Ascending aorta (tissue), 2 donors: Measurements from ENCODE around the gene SKIDA1. TPM values are rescaled to one million over a fixed set of nuclear protein-coding genes. Genes with fewer than 3 reads are reported as not detected.

ENCODE experiments used
- DNase-seq, 2 donors: peaks; one replicate each; pipeline ENCODE4 v3.0.0-alpha.2; 2019; ENCODE audit warnings: low spot score in 2 of 2
- H3K27ac ChIP-seq, 2 donors: fragments of 200-600 bp; sonication (generic); one replicate each; pipeline ENCODE4 v1.5.1; 2016 to 2017; ENCODE audit warnings: mild to moderate bottlenecking in 1 of 2
- H3K27me3 ChIP-seq: fragments of 200-600 bp; sonication (generic); one replicate; pipeline ENCODE4 v1.5.1; 2017
- H3K36me3 ChIP-seq, 2 donors: fragments of 200-600 bp; sonication (generic); one replicate each; pipeline ENCODE4 v1.5.1; 2016
- H3K4me1 ChIP-seq, 2 donors: fragments of 200-600 bp; sonication (generic); one replicate each; pipeline ENCODE4 v1.5.1; 2016 to 2017; ENCODE audit warnings: mild to moderate bottlenecking in 1 of 2
- H3K4me3 ChIP-seq, 2 donors: fragments of 200-600 bp; sonication (generic); one replicate each; pipeline ENCODE4 v1.5.1; 2016 to 2017; ENCODE audit warnings: mild to moderate bottlenecking in 1 of 2
- H3K9me3 ChIP-seq, 2 donors: fragments of 200-600 bp; sonication (generic); one replicate each; pipeline ENCODE4 v1.5.1; 2016
- CTCF ChIP-seq, 3 experiments: fragments of 200-600 bp in 2 of 3; fragments of 450-650 bp in 1 of 3; sonication (generic) in 2 of 3; IDR thresholded peaks; one replicate each; pipeline ENCODE4 v1.5.1; 2016 to 2019; ENCODE audit warnings: antibody characterized with exemption in 3 of 3, mild to moderate bottlenecking in 1 of 3, moderate library complexity in 1 of 3
- intact Hi-C: fragments of 100-400 bp; cut with DNase I; formaldehyde crosslinking; loops from one replicate; pipeline ENCODE4 v1.15.1; 2023
- total RNA-seq: library from RNA; depleted of rRNA; stranded (reverse); fragments of >200 nt; gene quantifications from one replicate; pipeline ENCODE4 v1.1.0, GENCODE V29; 2016

SKIDA1 gene
- total RNA-seq, 1 donor from 2014 or later = not detected

- Histone ChIP-seq H3K27ac (no peak overlapping the region), H3K4me3 (no peak overlapping the region), H3K9me3 (no peaks in the 10 kb centered on the region), H3K4me1 (peaks cover 3% of the 10 kb centered on the region in 2 donors), H3K36me3 (no peaks in the 10 kb centered on the region), H3K27me3 (no peaks in the 10 kb centered on the region)
- DNase-seq = no peak
- intact Hi-C loops = no loop called here
- TF ChIP-seq CTCF (IDR thresholded peaks at IDR 0.05) = no peak
Observed at GRCh38 chr10:21503542-21503941, 21.9 kb downstream of the SKIDA1 start.

- H3K4me1 ChIP-seq = peaks cover 3% of the 10 kb centered on the region in 2 donors
- intact Hi-C loops = no loop called here
- H3K27ac ChIP-seq = no peak overlapping the region
- no peaks in the 10 kb centered on the region for H3K36me3 ChIP-seq
- no peaks in the 10 kb centered on the region for H3K27me3 ChIP-seq
- TF ChIP-seq CTCF (IDR thresholded peaks at IDR 0.05) = no peak
- H3K9me3 ChIP-seq = no peaks in the 10 kb centered on the region
- no peak for DNase-seq
- H3K4me3 ChIP-seq = no peak overlapping the region
Observed at GRCh38 chr10:21502348-21502740, 23.1 kb downstream of the SKIDA1 start.

DNA sequence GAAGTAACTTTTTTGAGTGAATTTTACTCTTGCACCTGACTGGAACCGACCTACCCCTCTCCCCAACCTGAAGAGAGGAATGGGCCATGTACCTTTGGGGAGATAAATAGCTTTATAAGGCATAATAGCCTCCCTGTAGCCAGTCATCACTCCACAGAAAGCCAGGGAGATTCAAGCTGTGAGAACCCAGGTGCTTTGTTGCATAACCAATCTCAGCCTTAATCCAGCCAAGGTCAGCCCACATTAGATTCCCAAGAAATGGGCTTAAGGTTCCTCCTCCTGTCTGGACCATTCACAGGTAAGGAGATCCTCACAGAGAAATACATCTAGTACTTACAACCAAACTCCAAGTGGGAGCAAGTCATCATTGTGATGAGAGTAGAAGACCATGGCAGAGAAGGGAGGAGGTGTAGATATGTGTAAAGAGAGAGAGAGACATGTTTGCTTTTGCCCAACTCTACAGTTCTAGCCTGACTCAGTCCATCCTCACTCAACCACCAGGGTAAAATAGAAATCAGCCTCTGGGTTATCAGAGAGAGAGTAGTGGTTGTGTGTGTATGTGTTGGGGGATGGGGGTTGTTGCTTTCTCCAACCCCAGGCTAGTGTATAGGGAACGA is 23.6 kb downstream of the SKIDA1 start:
- no peak for DNase-seq
- Histone ChIP-seq H3K4me3 (no peak overlapping the region), H3K4me1 (peaks cover 3% of the 10 kb centered on the region in 2 donors), H3K36me3 (no peaks in the 10 kb centered on the region), H3K9me3 (no peaks in the 10 kb centered on the region), H3K27ac (no peak overlapping the region), H3K27me3 (no peaks in the 10 kb centered on the region)
- TF ChIP-seq CTCF (IDR thresholded peaks at IDR 0.05) = no peak
- intact Hi-C loops = no loop called here

- Histone ChIP-seq H3K27ac (no peak overlapping the region), H3K9me3 (no peaks in the 10 kb centered on the region), H3K27me3 (no peaks in the 10 kb centered on the region), H3K4me1 (peaks cover 3 to 6% of the 10 kb centered on the region in 2 donors), H3K36me3 (no peaks in the 10 kb centered on the region), H3K4me3 (no peak overlapping the region)
- no peak for DNase-seq
- TF ChIP-seq CTCF (IDR thresholded peaks at IDR 0.05) = no peak
- intact Hi-C loops = no loop called here
Observed at GRCh38 chr10:21501091-21501490, 24.4 kb downstream of the SKIDA1 start.

DNA sequence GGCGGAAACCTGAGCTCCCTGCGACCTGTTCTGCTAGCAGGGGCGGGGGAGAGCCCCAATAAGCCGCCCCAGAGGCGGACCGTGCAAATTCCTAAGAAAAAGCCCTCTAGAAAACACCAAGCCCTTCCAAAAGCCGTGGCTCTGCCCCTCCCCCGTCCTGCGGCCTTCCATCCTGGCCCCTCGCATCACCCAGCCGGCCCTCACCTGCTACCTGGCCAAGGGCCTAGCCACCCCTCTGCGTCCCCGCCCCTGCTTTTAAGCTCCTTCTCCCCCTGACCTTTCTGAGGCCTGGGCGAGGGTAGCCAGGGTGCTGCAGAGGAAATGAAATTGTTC is 24.9 kb downstream of the SKIDA1 start:
- DNase-seq = no peak
- Histone ChIP-seq H3K27ac (no peak overlapping the region), H3K27me3 (no peaks in the 10 kb centered on the region), H3K4me1 (peaks cover 3 to 6% of the 10 kb centered on the region in 2 donors), H3K9me3 (no peaks in the 10 kb centered on the region), H3K36me3 (no peaks in the 10 kb centered on the region), H3K4me3 (peak overlapping the region; percentile 26 to 52)
- intact Hi-C loops = no loop called here
- no peak for TF ChIP-seq CTCF (IDR thresholded peaks at IDR 0.05)
